Measurements from ENCODE around the gene VAT1.

GRCh38 chr17:42980274-42980765 lies 41.9 kb downstream of the VAT1 start, which contains the start of gene RUNDC1:
- peak; percentile 82 for TF ChIP-seq POLR2AphosphoS5 (IDR thresholded peaks at IDR 0.05; ENCODE audit: borderline replicate concordance, low read depth, low read length)
- no peak for TF ChIP-seq EZH2 (IDR thresholded peaks at IDR 0.05)
